T47D (cell line): ENCODE data around the gene NUP98.

ENCODE experiments used
- DNase-seq, 2 experiments: peaks; one replicate each; pipeline versions ENCODE4 v3.0.0 to v3.0.0-alpha.2; 2011 to 2012; ENCODE audit warnings: low read depth in 1 of 2, low spot score in 1 of 2
- JUND ChIP-seq: IDR thresholded peaks from 2 replicates; pipeline ENCODE4 v1.6.1; 2012; ENCODE audit warnings: low read depth
- in situ Hi-C: cut with HindIII; loops from 2 replicates; pipeline ENCODE4 v1.10.0; 2016; ENCODE audit warnings: low sequenced_read_pairs, low pct_unique_long_range_greater_than_20kb

NUP98 gene

GRCh38 chr11:3735827-3736226, 61.5 kb downstream of the NUP98 start:
- no peak for DNase-seq
- no peak for TF ChIP-seq JUND
- in situ Hi-C loops: no loop called here

- no peak for DNase-seq
- in situ Hi-C loops: no loop called here
- no peak for TF ChIP-seq JUND
These were observed 64.5 kb downstream of the NUP98 start for GRCh38 chr11:3732671-3733436.

- in situ Hi-C loops: no loop called here
- DNase-seq: no peak
- no peak for TF ChIP-seq JUND
These were observed 74.2 kb downstream of the NUP98 start for GRCh38 chr11:3723014-3723708.

GRCh38 chr11:3722100-3722499, 75.3 kb downstream of the NUP98 start:
- TF ChIP-seq JUND: no peak
- no peak for DNase-seq
- in situ Hi-C loops: no loop called here

GRCh38 chr11:3720997-3721396, 76.4 kb downstream of the NUP98 start:
- no peak for DNase-seq
- in situ Hi-C loops: no loop called here
- no peak for TF ChIP-seq JUND

- TF ChIP-seq JUND: no peak
- no peak for DNase-seq
- in situ Hi-C loops: no loop called here
These were observed 85.1 kb downstream of the NUP98 start for GRCh38 chr11:3712274-3712673.

- no peak for DNase-seq
- TF ChIP-seq JUND: no peak
- in situ Hi-C loops: no loop called here
These were observed 86.7 kb downstream of the NUP98 start for GRCh38 chr11:3710485-3711259.

GRCh38 chr11:3709977-3710376, 87.4 kb downstream of the NUP98 start:
- peak in 1 of 2 experiments; percentile 12 for DNase-seq
- TF ChIP-seq JUND: no peak
- in situ Hi-C loops: no loop called here

- no peak for DNase-seq
- in situ Hi-C loops: no loop called here
- TF ChIP-seq JUND: no peak
These were observed 90.2 kb downstream of the NUP98 start for GRCh38 chr11:3707176-3707575.

GRCh38 chr11:3703383-3703782, 94.0 kb downstream of the NUP98 start:
- in situ Hi-C loops: no loop called here

GRCh38 chr11:3700910-3701309, 96.4 kb downstream of the NUP98 start:
- in situ Hi-C loops: no loop called here
- no peak for TF ChIP-seq JUND
- DNase-seq: no peak

More at GRCh38 chr11:3703383-3703782, 94.0 kb downstream of the NUP98 start:
- no peak for TF ChIP-seq JUND
- DNase-seq: no peak

GRCh38 chr11:3700410-3700809, 96.9 kb downstream of the NUP98 start:
- DNase-seq: no peak
- in situ Hi-C loops: no loop called here
- no peak for TF ChIP-seq JUND

GRCh38 chr11:3686751-3687150, 110.6 kb downstream of the NUP98 start:
- TF ChIP-seq JUND: no peak
- DNase-seq: no peak
- in situ Hi-C loops: no loop called here
